Stimulated activated CD8-positive, alpha-beta memory T cell treated with anti-CD3 and anti-CD28 coated beads, Interleukin-15, amount 100 ng/mL, for 1 hour (primary cell): ENCODE results near the gene PTPRD.

ENCODE experiments used
- DNase-seq: peaks from one replicate; pipeline ENCODE4 v3.0.0-alpha.2; 2020; ENCODE audit warnings: low read depth

Gene PTPRD

GRCh38 chr9:8337834-8338766, 2274.7 kb downstream of the PTPRD start:
- no peak for DNase-seq

- DNase-seq = no peak
Measured at GRCh38 chr9:8332871-8333270, 2279.9 kb downstream of the PTPRD start.

DNA sequence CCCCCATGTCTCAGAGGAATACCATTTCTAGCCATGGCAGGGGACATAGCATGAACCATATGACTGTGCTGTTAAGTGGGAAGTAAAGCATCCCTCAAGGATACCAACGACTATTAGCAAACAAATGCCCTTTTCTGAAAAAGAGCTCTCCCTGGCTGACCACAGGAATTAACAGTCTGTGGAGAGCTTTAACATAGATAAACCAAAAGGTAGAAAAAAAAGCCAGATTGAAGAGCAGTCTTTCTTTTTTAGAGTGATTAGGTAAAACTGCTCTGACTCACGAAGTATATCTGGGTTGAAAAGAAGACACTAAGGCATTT, 2280.5 kb downstream of the PTPRD start:
- DNase-seq = no peak

DNA sequence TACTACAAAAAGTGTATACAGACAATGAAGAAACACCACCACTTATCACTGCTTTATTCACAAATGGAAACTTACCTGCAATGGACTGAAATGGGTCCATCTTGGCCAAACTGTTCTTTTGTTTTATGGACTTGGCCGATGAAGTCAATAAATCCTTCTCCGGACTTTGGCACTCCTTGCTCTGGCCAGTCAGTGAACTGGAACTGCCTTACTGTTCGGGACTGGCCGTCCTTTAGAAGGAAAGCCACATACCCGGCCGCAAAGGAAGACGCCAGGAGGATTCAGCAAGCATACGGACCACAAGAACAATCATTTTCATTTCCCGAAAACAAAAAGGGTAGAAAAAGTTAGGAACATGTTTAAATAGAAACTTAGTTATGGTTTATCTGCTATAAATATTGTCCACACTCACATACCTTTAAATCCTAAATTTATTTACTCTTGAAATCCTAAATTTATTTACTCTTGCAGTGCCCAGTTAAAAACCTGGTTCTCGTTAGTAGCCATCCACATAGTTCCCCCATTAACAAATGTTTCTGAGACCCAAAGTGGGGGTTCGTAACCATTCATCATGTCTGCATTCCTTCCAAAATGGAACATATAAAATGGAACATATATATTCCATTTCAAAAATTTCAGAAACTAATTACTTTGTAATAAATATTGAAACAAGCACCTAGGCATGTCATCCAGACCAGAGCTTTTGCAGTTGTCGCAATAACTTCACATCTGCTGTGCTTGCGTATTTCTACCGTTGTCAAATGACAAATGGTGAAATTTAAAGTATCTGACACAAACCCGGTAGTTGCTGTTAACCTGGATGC, 2281.1 kb downstream of the PTPRD start:
- no peak for DNase-seq

DNA sequence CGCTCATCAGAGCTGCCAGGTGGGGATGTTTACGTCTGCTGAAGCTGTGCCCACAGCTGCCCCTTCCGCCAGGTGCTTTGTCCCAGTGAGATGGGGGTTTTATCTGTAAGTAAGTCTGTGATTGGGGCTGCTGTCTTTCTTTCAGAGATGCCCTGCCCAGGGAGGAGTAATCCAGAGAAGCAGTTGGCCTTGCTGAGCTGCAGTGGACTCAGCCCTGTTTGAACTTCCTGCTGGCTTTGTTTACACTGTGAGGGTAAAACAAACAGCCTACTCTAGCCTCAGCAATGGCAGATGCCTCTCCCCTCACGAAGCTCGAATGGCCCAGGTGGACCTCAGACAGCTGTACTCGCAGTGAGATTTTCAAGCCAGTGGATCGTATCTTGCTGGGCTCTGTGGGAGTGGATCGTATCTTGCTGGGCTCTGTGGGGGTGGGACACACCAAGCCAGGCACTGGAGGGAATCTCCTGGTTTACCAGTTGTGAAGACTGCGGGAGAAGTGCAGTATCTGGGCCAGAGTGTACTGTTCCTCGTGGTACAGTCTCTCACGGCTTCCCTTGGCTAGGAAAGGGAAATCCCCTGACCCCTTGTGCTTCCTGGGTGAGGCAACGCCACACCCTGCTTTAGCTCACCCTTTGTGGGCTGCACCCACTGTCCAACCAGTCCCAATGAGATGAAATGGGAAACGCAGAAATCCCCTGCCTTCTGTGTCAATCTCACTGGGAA, 2283.1 kb downstream of the PTPRD start:
- no peak for DNase-seq

DNA sequence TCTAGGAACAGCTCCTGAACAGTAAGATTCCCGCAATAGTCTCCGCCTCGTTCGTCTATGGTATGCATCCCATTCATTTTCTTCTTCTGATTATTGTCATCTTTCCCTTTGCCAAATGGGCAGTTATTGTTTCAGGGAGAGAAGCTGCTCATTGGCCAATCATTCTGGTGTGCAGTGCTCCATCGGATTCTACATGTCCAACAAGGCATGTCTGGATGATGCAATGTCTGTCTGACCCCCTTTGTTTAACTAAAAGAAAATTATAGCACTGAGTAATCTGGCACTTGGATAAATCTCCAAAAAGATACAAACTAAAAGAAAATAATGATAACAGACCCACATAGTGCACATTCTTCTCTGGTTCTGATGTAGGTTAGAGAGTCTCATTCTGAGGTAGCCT, 2297.6 kb downstream of the PTPRD start:
- no peak for DNase-seq

GRCh38 chr9:8309258-8309657, 2303.5 kb downstream of the PTPRD start:
- DNase-seq = no peak

- DNase-seq = no peak
Measured at GRCh38 chr9:8304720-8305119, 2308.1 kb downstream of the PTPRD start.

GRCh38 chr9:8301296-8301695, 2311.5 kb downstream of the PTPRD start:
- no peak for DNase-seq

DNA sequence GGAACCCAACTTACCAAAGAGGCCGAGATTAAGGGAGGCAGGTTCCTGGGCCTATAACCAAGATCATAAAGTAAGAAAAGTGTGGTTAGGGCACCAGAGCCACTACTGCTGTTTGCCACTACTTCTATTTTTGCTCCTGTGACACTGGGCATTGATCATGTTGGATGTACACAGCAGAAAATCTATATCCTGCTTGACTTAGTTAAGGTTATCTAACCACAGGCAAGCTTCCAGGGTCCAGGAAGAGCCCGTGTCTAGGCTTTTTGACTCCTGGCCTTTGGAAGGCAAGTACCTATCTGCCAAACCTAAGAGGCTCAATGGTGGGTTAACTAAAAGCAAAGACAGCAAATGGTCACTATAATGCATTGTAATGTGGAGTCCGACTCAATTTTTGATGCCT, 2315.8 kb downstream of the PTPRD start:
- DNase-seq = no peak

DNA sequence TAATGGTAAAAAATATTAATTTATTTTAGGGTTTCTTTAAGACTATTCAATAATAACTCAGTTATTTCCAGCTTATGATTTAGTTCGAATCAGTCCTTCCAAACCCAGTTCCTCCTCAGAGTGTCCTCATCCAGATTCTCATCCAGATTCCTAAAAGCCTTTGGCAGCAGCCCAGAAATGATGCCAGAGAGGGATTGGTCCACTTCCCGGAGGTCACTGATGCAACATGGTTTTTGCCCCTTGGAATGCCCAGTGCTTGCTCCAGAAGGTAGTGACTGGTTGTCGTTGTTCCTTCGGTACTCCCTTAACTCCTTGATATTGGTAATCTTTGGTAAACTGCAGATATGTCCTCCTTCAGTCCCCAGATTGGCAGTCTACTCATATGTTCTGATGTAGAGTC, 2320.1 kb downstream of the PTPRD start:
- DNase-seq = no peak

DNA sequence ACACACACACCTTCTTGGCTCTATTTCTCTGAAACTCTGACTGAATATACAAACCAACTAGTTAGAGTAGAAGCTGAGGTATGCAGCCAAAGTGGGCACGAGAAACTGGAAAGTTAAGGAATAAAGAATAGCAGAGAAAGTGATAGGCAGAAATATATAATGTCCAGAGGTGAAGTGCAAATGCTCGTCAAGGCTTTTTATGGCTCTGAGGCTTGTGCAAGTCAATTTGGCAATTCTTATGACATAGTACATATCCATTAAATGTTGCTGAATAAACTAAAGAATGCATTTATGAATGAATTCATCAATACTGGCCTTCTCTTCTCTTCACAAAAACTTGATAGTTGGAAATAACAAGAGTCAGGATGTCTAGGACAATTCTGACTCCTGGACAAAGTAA, 2323.1 kb downstream of the PTPRD start:
- no peak for DNase-seq

- no peak for DNase-seq
Measured at GRCh38 chr9:8287970-8288369, 2324.8 kb downstream of the PTPRD start.

GRCh38 chr9:8287501-8287900, 2325.3 kb downstream of the PTPRD start:
- DNase-seq = no peak

GRCh38 chr9:8284884-8285283, 2327.9 kb downstream of the PTPRD start:
- DNase-seq = no peak

DNA sequence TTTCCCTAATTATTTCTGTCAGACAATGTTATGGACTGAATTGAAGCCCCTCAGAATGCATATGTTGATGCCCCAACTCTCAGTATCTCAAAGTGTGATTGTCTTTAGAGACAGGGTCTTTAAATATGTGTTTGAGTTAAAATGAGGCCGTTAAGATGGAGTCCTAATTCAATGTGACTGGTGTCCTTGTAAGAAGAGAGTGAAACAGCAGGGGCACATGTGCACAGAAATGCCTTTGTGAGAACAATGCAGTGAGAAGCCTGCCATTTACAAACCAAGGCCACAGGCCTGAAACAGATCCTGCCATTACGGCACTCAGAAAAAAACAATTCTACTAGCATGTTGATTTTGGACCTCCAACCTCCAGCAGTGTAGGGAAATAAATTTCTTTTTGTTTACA, 2330.3 kb downstream of the PTPRD start:
- DNase-seq = no peak

GRCh38 chr9:8280811-8281210, 2332.0 kb downstream of the PTPRD start:
- no peak for DNase-seq

DNA sequence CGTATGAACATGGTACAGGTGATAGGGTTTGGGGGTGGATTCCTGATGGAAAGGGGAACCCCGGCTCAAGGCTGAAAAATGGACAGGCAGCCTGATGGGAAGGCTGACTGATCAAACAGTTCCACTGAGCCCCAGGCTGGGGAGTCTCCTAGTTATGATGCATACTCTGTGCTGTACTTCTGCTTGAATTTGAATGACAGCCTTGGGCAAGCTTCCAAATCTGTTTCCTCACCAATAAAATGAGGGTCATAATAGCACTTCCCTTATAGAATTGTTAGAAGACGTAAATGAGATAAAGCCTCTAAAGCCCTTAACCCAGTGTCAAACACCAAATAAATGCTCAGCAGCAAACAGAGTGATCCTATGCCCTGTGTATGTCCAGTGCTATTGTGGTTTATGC, 2334.8 kb downstream of the PTPRD start:
- no peak for DNase-seq

DNA sequence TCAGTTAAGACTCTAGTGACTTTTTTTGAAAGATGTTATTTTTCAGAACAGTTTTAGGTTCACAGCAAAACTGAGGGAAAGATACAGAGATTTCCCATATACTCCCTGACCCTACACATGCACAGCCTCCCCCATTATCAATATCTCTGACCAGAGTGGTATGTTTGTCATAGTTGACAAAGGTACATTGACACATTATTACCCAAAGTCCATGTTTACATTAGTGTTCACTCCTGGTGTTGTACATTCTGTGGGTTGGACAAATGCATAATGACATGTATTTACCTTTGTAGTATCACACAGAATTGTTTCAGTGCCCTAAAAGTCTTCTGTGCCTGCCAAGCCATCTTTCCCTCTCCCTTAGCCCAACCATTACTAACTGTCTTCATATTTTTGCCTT, 2342.6 kb downstream of the PTPRD start:
- no peak for DNase-seq

- no peak for DNase-seq
Measured at GRCh38 chr9:8268881-8269280, 2343.9 kb downstream of the PTPRD start.

- no peak for DNase-seq
Measured at GRCh38 chr9:8268216-8268878, 2344.5 kb downstream of the PTPRD start.

DNA sequence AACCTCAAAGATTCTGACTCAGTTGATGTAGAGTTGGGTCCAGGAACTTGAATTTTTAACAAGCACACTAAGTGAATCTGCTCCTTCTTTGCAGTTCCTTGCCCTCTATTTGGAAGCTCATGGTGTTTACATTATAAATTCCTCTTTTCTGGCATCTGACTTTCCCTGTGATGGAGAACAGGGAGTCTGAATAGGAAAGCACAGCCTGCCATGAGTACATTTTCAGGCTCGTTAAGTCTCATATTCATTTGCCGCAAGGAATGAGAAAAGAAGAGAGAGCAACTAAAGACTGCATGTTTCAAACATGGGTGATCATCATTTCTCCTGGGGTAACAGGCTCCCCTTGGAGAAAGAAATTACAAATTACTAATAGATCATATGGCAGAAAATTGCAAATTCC, 2345.2 kb downstream of the PTPRD start:
- DNase-seq = no peak
